Astrocyte (in vitro differentiated cells and primary cell): ENCODE measurements around the gene OSBPL9. TPM values are rescaled to one million over a fixed set of nuclear protein-coding genes. Genes with fewer than 3 reads are reported as not detected.

ENCODE experiments used
- DNase-seq: peaks from one replicate; pipeline ENCODE4 v3.0.0-alpha.2; 2010; ENCODE audit warnings: low read depth
- FAIRE-seq: peaks from 2 replicates; lab custom pipeline; 2011; peaks lifted over from hg19 to GRCh38; lab: Jason Lieb, UNC
- H2AFZ ChIP-seq: 2 replicates; pipeline ENCODE4 v1.6.0; 2012; ENCODE audit warnings: low read depth, low read length, inconsistent platforms
- H3K27ac ChIP-seq: 2 replicates; pipeline ENCODE4 v1.5.1; 2011; ENCODE audit warnings: low read depth, low read length, inconsistent platforms
- H3K27me3 ChIP-seq: 2 replicates; pipeline ENCODE4 v1.6.0; 2011; ENCODE audit warnings: low read length, inconsistent platforms; ENCODE audit not compliant: insufficient read depth
- H3K36me3 ChIP-seq: 2 replicates; pipeline ENCODE4 v1.5.1; 2011; ENCODE audit warnings: low read length, inconsistent platforms; ENCODE audit not compliant: insufficient read depth
- H3K4me1 ChIP-seq: 2 replicates; pipeline ENCODE4 v1.5.1; 2011; ENCODE audit warnings: low read length, inconsistent platforms; ENCODE audit not compliant: insufficient read depth
- H3K4me2 ChIP-seq: 2 replicates; pipeline ENCODE4 v1.6.0; 2012; ENCODE audit warnings: low read length, inconsistent platforms
- H3K4me3 ChIP-seq: 2 replicates; pipeline ENCODE4 v1.5.1; 2011; ENCODE audit warnings: low read depth, mild to moderate bottlenecking, low read length, inconsistent platforms; ENCODE audit not compliant: insufficient read depth
- H3K79me2 ChIP-seq: 2 replicates; pipeline ENCODE4 v1.6.0; 2012; ENCODE audit warnings: mild to moderate bottlenecking, low read length, inconsistent platforms; ENCODE audit not compliant: insufficient read depth
- H3K9ac ChIP-seq: 2 replicates; pipeline ENCODE4 v1.6.0; 2012; ENCODE audit warnings: mild to moderate bottlenecking, low read length, inconsistent platforms
- H3K9me3 ChIP-seq: 2 replicates; pipeline ENCODE4 v1.5.1; 2012; ENCODE audit warnings: low read depth, mild to moderate bottlenecking, low read length, inconsistent platforms; ENCODE audit not compliant: insufficient read depth
- H4K20me1 ChIP-seq: 2 replicates; pipeline ENCODE4 v1.6.0; 2012; ENCODE audit warnings: low read length, inconsistent platforms; ENCODE audit not compliant: insufficient read depth
- H3K27ac Mint-ChIP-seq: one replicate; pipeline ENCODE4 v1.8.0; 2021; ENCODE audit warnings: mild to moderate bottlenecking, mixed read lengths; ENCODE audit not compliant: unreplicated experiment
- H3K27me3 Mint-ChIP-seq: one replicate; pipeline ENCODE4 v1.8.0; 2021; ENCODE audit warnings: low read depth, mixed read lengths; ENCODE audit not compliant: unreplicated experiment
- H3K36me3 Mint-ChIP-seq: one replicate; pipeline ENCODE4 v1.8.0; 2021; ENCODE audit warnings: low read depth, mixed read lengths; ENCODE audit not compliant: unreplicated experiment
- H3K4me1 Mint-ChIP-seq: one replicate; pipeline ENCODE4 v1.8.0; 2021; ENCODE audit warnings: low read depth, mixed read lengths; ENCODE audit not compliant: unreplicated experiment
- H3K4me3 Mint-ChIP-seq: one replicate; pipeline ENCODE4 v1.8.0; 2021; ENCODE audit warnings: mild to moderate bottlenecking, moderate library complexity, mixed read lengths; ENCODE audit not compliant: unreplicated experiment
- H3K9me3 Mint-ChIP-seq: one replicate; pipeline ENCODE4 v1.8.0; 2021; ENCODE audit warnings: mild to moderate bottlenecking, mixed read lengths; ENCODE audit not compliant: unreplicated experiment
- EZH2 ChIP-seq: IDR thresholded peaks from 2 replicates; pipeline ENCODE4 v1.6.1; 2012; ENCODE audit warnings: mild to moderate bottlenecking, low read length, inconsistent platforms; ENCODE audit not compliant: insufficient read depth
- total RNA-seq: library from RNA; stranded (reverse); gene quantifications from 2 replicates; pipeline ENCODE4 v1.2.1, GENCODE V29; 2021
- TF ChIP-seq, protein P1 (sequence below): IDR thresholded peaks from 2 replicates; pipeline ENCODE4 v1.5.1; 2011; ENCODE audit warnings: low read depth, mild to moderate bottlenecking, inconsistent platforms, low read length, moderate library complexity; ENCODE audit not compliant: insufficient read depth

OSBPL9 gene
- total RNA-seq, 1 donor from 2014 or later = 117 TPM

DNA sequence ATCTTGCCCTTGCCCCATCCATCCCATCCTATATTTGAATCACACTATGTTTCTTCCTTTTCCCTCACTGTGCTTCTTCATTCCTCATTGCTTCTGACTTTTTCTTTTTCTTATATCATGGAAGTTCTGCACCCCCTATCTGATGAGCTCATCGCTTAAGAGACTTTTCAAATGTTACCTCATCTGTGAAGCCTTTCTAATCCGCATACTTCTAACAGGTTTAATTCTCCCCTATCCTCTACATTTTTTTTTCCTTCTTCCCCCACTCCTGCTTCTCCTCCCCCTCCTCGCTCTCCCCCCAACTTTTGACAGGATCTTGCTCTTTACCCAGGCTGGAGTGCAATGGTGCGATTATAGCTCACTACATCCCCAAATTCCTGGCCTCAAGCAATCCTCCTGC, 39.5 kb downstream of the OSBPL9 start:
- Histone ChIP-seq H3K27ac (no peak overlapping the region), H3K4me1 (peaks cover 12% of the 10 kb centered on the region), H3K4me3 (no peak overlapping the region), H3K79me2 (peaks cover 2% of the 10 kb centered on the region), H4K20me1 (no peaks in the 10 kb centered on the region), H3K4me2 (no peak overlapping the region), H3K9me3 (no peaks in the 10 kb centered on the region), H3K27me3 (no peaks in the 10 kb centered on the region), H2AFZ (no peak overlapping the region), H3K36me3 (peaks cover 4% of the 10 kb centered on the region), H3K9ac (no peak overlapping the region)
- DNase-seq (no peak), FAIRE-seq (no peak)
- H3K4me3 Mint-ChIP-seq = peak overlapping the region; percentile 9
- peak overlapping the region; percentile 72 for H3K27ac Mint-ChIP-seq
- H3K27me3 Mint-ChIP-seq = no peaks in the 10 kb centered on the region
- peaks cover 46% of the 10 kb centered on the region for H3K4me1 Mint-ChIP-seq
- no peaks in the 10 kb centered on the region for H3K9me3 Mint-ChIP-seq
- TF ChIP-seq, protein P1, sequence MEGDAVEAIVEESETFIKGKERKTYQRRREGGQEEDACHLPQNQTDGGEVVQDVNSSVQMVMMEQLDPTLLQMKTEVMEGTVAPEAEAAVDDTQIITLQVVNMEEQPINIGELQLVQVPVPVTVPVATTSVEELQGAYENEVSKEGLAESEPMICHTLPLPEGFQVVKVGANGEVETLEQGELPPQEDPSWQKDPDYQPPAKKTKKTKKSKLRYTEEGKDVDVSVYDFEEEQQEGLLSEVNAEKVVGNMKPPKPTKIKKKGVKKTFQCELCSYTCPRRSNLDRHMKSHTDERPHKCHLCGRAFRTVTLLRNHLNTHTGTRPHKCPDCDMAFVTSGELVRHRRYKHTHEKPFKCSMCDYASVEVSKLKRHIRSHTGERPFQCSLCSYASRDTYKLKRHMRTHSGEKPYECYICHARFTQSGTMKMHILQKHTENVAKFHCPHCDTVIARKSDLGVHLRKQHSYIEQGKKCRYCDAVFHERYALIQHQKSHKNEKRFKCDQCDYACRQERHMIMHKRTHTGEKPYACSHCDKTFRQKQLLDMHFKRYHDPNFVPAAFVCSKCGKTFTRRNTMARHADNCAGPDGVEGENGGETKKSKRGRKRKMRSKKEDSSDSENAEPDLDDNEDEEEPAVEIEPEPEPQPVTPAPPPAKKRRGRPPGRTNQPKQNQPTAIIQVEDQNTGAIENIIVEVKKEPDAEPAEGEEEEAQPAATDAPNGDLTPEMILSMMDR = no peak
- no peak for TF ChIP-seq EZH2
- peaks cover 6% of the 10 kb centered on the region for H3K36me3 Mint-ChIP-seq

DNA sequence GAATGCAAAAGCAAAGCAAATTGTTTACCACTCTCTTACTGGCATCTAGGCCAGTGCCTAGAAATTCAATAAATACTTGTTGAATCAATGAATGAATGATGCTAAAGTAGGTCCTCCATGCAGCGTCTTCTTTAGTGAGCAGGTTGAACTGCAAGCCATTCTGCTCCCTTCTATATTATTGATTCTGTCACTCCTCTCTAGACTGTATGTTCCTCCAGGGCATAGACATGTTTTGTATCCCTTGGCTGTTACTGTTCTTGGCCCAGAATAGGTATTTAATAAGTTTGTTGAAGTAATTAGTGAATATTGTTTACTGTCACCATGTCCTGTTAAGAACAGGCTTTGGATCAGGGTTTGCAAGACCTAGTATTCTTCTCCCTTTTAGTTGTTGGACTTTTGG, 43.7 kb downstream of the OSBPL9 start:
- Histone ChIP-seq H3K4me1 (peaks cover 37% of the 10 kb centered on the region), H4K20me1 (no peaks in the 10 kb centered on the region), H3K27ac (peak overlapping the region; percentile 94), H3K4me2 (peak overlapping the region; percentile 73), H3K36me3 (no peaks in the 10 kb centered on the region), H3K9ac (peak overlapping the region; percentile 69), H3K79me2 (peaks cover 18% of the 10 kb centered on the region), H2AFZ (no peak overlapping the region), H3K9me3 (no peaks in the 10 kb centered on the region), H3K4me3 (peak overlapping the region; percentile 4), H3K27me3 (no peaks in the 10 kb centered on the region)
- no peak for FAIRE-seq
- Mint-ChIP-seq H3K4me1 (peaks cover 48% of the 10 kb centered on the region), H3K27ac (peak overlapping the region; percentile 91), H3K4me3 (peak overlapping the region; percentile 11), H3K9me3 (no peaks in the 10 kb centered on the region), H3K36me3 (peaks cover 3% of the 10 kb centered on the region), H3K27me3 (no peaks in the 10 kb centered on the region)
- TF ChIP-seq, protein P1 = no peak
- TF ChIP-seq EZH2 = no peak
- DNase-seq = no peak

DNA sequence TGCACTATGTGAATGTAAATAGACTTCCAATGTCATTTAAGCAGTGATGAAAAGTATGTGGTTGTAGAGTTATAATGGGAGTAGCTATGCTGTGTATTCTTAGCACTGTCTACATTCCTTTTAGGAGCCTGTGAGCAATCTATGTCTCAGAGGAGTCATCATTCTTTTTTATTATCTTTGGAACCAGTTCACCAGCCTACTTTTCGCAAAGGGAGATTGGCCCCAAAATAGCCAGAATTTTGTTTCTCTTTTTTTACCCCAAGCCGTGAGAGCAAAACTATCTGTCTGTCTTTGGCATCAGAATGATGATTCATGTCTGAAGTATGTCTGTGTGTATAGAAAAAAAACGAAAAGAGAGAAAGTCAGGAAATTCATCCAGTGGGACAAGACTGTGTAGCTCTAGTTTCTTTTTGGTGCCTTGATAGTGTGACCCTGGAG, 44.2 kb downstream of the OSBPL9 start:
- FAIRE-seq (peak; percentile 98), DNase-seq (peak; percentile 97)
- TF ChIP-seq EZH2 = no peak
- TF ChIP-seq, protein P1 = no peak
- H3K4me1 ChIP-seq = peaks cover 40% of the 10 kb centered on the region
- H4K20me1 ChIP-seq = no peaks in the 10 kb centered on the region
- no peaks in the 10 kb centered on the region for H3K27me3 ChIP-seq
- H3K36me3 ChIP-seq = no peaks in the 10 kb centered on the region
- H2AFZ ChIP-seq = no peak overlapping the region
- Mint-ChIP-seq H3K4me1 (peaks cover 48% of the 10 kb centered on the region), H3K9me3 (no peaks in the 10 kb centered on the region), H3K27me3 (no peaks in the 10 kb centered on the region), H3K27ac (peak overlapping the region; percentile 91), H3K36me3 (peaks cover 3% of the 10 kb centered on the region), H3K4me3 (peak overlapping the region; percentile 11)
- peak overlapping the region; percentile 69 for H3K9ac ChIP-seq
- peak overlapping the region; percentile 94 for H3K27ac ChIP-seq
- H3K79me2 ChIP-seq = peaks cover 19% of the 10 kb centered on the region
- H3K9me3 ChIP-seq = no peaks in the 10 kb centered on the region
- H3K4me2 ChIP-seq = peak overlapping the region; percentile 73
- H3K4me3 ChIP-seq = peak overlapping the region; percentile 4
